GM12875 (cell line): Measurements from ENCODE around the gene KCNH8.
A peak's percentile ranks its signal among the peaks of the same experiment; 100 is the strongest.

Source experiments
- H3K4me3 ChIP-seq: one replicate; pipeline ENCODE4 v1.5.1; 2011; ENCODE audit warnings: low read depth, low read length, control low read depth
- TF ChIP-seq, protein P1 (sequence below): IDR thresholded peaks from 2 replicates; pipeline ENCODE4 v1.5.1; 2011; ENCODE audit warnings: low read depth, mild to moderate bottlenecking, control low read depth, inconsistent platforms, low read length, moderate library complexity, borderline replicate concordance; ENCODE audit not compliant: insufficient read depth

Gene KCNH8

GRCh38 chr3:19348941-19349564 lies 200.7 kb downstream of the KCNH8 start:
- TF ChIP-seq, protein P1, sequence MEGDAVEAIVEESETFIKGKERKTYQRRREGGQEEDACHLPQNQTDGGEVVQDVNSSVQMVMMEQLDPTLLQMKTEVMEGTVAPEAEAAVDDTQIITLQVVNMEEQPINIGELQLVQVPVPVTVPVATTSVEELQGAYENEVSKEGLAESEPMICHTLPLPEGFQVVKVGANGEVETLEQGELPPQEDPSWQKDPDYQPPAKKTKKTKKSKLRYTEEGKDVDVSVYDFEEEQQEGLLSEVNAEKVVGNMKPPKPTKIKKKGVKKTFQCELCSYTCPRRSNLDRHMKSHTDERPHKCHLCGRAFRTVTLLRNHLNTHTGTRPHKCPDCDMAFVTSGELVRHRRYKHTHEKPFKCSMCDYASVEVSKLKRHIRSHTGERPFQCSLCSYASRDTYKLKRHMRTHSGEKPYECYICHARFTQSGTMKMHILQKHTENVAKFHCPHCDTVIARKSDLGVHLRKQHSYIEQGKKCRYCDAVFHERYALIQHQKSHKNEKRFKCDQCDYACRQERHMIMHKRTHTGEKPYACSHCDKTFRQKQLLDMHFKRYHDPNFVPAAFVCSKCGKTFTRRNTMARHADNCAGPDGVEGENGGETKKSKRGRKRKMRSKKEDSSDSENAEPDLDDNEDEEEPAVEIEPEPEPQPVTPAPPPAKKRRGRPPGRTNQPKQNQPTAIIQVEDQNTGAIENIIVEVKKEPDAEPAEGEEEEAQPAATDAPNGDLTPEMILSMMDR: peak; percentile 55
- H3K4me3 ChIP-seq: no peak overlapping the region

GRCh38 chr3:19357947-19358346 lies 209.6 kb downstream of the KCNH8 start:
- TF ChIP-seq, protein P1: no peak
- H3K4me3 ChIP-seq: no peak overlapping the region

DNA sequence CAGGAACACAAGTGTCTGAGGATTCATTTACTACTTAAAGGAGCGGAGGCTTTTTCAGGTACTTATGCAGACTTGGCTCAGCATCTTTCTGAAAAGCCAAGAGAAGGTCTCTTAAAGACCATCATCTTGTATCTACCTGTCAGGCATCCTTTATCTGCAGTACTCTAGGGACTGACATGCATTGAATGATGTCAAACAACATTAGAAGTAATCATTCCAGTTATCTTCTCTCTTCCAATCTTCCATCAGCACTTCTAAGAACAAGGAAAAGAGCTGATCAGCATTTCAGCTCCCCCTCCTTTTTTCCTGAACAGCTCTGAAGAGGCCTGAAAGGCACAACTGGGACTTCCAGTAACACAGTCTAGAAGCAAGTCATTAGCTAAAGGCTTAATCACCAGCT lies 214.8 kb downstream of the KCNH8 start:
- H3K4me3 ChIP-seq: no peak overlapping the region
- TF ChIP-seq, protein P1: no peak

GRCh38 chr3:19364148-19364547 lies 215.8 kb downstream of the KCNH8 start:
- TF ChIP-seq, protein P1: no peak
- no peak overlapping the region for H3K4me3 ChIP-seq

- TF ChIP-seq, protein P1: no peak
- H3K4me3 ChIP-seq: no peak overlapping the region
Observed at GRCh38 chr3:19365471-19365870, 217.2 kb downstream of the KCNH8 start.

GRCh38 chr3:19384868-19385267 lies 236.6 kb downstream of the KCNH8 start:
- TF ChIP-seq, protein P1: no peak
- no peak overlapping the region for H3K4me3 ChIP-seq

GRCh38 chr3:19392150-19392549 lies 243.8 kb downstream of the KCNH8 start:
- no peak overlapping the region for H3K4me3 ChIP-seq
- TF ChIP-seq, protein P1: no peak
